Uterus (tissue), 4 donors: Measurements from ENCODE around the gene TOLLIP. TPM values are rescaled to one million over a fixed set of nuclear protein-coding genes. Genes with fewer than 3 reads are reported as not detected.

Experiments
- DNase-seq, 2 donors: peaks; one replicate each; pipeline ENCODE4 v3.0.0-alpha.2; 2019 to 2020
- H3K27ac ChIP-seq, 2 donors: fragments of 200-600 bp; sonication (generic); 1 replicate in 1 of 2; 2 replicates in 1 of 2; pipeline ENCODE4 v1.5.1; 2016 to 2018
- H3K27me3 ChIP-seq, 2 donors: fragments of 200-600 bp; sonication (generic); one replicate each; pipeline ENCODE4 v1.5.1; 2018 to 2019; ENCODE audit warnings: control low read depth in 1 of 2
- H3K36me3 ChIP-seq, 2 donors: fragments of 200-600 bp; sonication (generic); one replicate each; pipeline ENCODE4 v1.5.1; 2019; ENCODE audit warnings: control low read depth in 1 of 2
- H3K4me1 ChIP-seq, 2 donors: fragments of 200-600 bp; sonication (generic); one replicate each; pipeline ENCODE4 v1.5.1; 2018 to 2019; ENCODE audit warnings: control low read depth in 1 of 2
- H3K4me3 ChIP-seq, 2 donors: fragments of 200-600 bp; sonication (generic); 1 replicate in 1 of 2; 2 replicates in 1 of 2; pipeline ENCODE4 v1.5.1; 2018 to 2019; ENCODE audit warnings: mild to moderate bottlenecking in 1 of 2
- H3K9me3 ChIP-seq, 2 donors: fragments of 200-600 bp; sonication (generic); one replicate each; pipeline ENCODE4 v1.5.1; 2019; ENCODE audit warnings: control low read depth in 1 of 2
- POLR2A ChIP-seq, 2 donors: fragments of 450-650 bp; IDR thresholded peaks; one replicate each; pipeline ENCODE4 v1.6.1; 2016; ENCODE audit warnings: antibody characterized with exemption in 2 of 2, mild to moderate bottlenecking in 1 of 2, moderate library complexity in 1 of 2
- intact Hi-C: fragments of 100-400 bp; cut with DNase I; formaldehyde crosslinking; loops from one replicate; pipeline ENCODE4 v1.15.1; 2023; ENCODE audit warnings: low total_unique reads
- microRNA-seq: library from miRNA; unstranded; fragments of <30 nt; microRNA quantifications from one replicate; pipeline ENCODE4, GENCODE V29; 2016; ENCODE audit warnings: borderline microRNAs expressed, borderline replicate concordance
- small RNA-seq: library from RNA; depleted of rRNA; stranded (forward); fragments of <200 nt; gene quantifications from one replicate; pipeline ENCODE3, GENCODE V24; 2016
- total RNA-seq, 4 donors: library from RNA; depleted of rRNA in 3 of 4; stranded (reverse); fragments of >200 nt in 3 of 4; gene quantifications; one replicate each; pipeline versions ENCODE4 v1.1.0 to v1.2.4, GENCODE V29; 2014 to 2023
- TF ChIP-seq, protein P1 (sequence below), 4 experiments: fragments of 200-600 bp in 2 of 4; fragments of 450-650 bp in 2 of 4; sonication (generic) in 2 of 4; IDR thresholded peaks; one replicate each; pipeline ENCODE4 v1.5.1; 2016 to 2019; ENCODE audit warnings: antibody characterized with exemption in 4 of 4, mild to moderate bottlenecking in 2 of 4, moderate library complexity in 1 of 4
- donor health status: DM: yes; HTN: yes; CAD: no.

The TOLLIP gene
- total RNA-seq, 4 donors from 2014 or later = 5.9 to 86.8 (median 36.2) TPM

DNA sequence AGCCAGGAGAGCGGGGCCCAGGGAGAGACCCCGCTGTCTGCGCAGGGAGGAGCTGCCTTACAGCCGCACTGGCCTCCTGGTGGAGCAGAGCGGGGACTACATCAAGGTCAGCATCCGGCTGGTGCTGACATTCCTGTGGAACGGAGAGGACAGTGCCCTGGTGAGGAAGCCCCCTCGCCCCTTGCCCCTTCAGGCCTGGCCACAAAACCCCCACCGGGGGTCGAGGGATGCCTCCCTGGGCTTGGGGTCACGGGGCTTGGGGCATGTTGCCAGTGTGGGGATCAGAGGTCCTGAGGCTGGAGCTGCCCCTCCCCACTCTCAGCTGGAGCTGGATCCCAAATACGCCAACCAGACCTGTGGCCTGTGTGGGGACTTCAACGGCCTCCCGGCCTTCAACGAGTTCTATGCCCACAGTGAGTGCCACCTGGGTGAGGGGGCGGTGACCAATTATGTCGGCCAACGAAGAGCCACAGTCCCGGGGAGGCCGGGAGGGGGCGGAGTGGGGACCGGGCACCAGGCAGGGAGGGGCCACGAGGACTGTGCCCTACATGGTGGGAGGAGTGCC lies 82.4 kb downstream of the TOLLIP start:
- H3K27me3 ChIP-seq = peaks cover 0 to 5% of the 10 kb centered on the region in 2 donors
- intact Hi-C loops = no loop called here
- no peak overlapping the region for H3K4me3 ChIP-seq
- H3K4me1 ChIP-seq = no peaks in the 10 kb centered on the region
- no peak overlapping the region for H3K27ac ChIP-seq
- H3K36me3 ChIP-seq = no peaks in the 10 kb centered on the region
- no peak for TF ChIP-seq POLR2A (IDR thresholded peaks at IDR 0.05)
- TF ChIP-seq, protein P1, sequence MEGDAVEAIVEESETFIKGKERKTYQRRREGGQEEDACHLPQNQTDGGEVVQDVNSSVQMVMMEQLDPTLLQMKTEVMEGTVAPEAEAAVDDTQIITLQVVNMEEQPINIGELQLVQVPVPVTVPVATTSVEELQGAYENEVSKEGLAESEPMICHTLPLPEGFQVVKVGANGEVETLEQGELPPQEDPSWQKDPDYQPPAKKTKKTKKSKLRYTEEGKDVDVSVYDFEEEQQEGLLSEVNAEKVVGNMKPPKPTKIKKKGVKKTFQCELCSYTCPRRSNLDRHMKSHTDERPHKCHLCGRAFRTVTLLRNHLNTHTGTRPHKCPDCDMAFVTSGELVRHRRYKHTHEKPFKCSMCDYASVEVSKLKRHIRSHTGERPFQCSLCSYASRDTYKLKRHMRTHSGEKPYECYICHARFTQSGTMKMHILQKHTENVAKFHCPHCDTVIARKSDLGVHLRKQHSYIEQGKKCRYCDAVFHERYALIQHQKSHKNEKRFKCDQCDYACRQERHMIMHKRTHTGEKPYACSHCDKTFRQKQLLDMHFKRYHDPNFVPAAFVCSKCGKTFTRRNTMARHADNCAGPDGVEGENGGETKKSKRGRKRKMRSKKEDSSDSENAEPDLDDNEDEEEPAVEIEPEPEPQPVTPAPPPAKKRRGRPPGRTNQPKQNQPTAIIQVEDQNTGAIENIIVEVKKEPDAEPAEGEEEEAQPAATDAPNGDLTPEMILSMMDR (IDR thresholded peaks at IDR 0.05) = no peak
- no peak for DNase-seq
- H3K9me3 ChIP-seq = no peaks in the 10 kb centered on the region

DNA sequence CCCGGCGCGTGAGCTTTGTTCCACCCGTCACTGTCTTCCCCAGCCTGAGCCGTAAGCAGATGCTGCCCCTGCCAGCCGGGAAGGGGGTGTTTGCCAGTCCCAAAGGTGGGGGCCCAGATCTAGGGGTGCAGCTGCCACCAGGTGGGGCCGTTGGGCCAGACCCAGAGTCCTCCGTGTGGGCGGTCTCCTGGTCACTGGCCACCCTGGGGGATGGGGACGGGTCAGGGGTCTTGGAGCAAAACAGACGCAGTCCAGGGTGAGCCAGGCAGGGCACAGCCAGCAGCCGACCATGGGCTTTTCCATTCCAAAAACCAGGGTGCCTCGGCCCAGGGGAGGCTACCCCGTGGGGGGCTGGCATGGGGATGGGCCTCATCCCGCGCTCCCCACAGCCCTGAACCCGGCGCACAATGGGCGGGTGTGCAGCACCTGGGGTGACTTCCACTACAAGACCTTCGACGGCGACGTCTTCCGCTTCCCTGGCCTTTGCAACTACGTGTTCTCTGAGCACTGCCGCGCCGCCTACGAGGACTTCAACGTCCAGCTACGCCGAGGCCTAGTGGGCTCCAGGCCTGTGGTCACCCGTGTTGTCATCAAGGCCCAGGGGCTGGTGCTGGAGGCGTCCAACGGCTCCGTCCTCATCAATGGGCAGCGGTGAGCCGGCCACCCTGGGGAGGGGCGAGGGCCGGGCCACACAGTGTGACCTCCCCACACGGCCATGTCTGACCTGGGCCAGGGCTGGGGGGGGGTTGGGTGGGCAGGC lies 83.0 kb downstream of the TOLLIP start:
- Histone ChIP-seq H3K27me3 (peaks cover 0 to 5% of the 10 kb centered on the region in 2 donors), H3K36me3 (no peaks in the 10 kb centered on the region), H3K4me1 (no peaks in the 10 kb centered on the region), H3K4me3 (no peak overlapping the region), H3K9me3 (no peaks in the 10 kb centered on the region), H3K27ac (no peak overlapping the region)
- no peak for DNase-seq
- TF ChIP-seq POLR2A (IDR thresholded peaks at IDR 0.05) = no peak
- TF ChIP-seq, protein P1 (IDR thresholded peaks at IDR 0.05) = no peak
- intact Hi-C loops = no loop called here

DNA sequence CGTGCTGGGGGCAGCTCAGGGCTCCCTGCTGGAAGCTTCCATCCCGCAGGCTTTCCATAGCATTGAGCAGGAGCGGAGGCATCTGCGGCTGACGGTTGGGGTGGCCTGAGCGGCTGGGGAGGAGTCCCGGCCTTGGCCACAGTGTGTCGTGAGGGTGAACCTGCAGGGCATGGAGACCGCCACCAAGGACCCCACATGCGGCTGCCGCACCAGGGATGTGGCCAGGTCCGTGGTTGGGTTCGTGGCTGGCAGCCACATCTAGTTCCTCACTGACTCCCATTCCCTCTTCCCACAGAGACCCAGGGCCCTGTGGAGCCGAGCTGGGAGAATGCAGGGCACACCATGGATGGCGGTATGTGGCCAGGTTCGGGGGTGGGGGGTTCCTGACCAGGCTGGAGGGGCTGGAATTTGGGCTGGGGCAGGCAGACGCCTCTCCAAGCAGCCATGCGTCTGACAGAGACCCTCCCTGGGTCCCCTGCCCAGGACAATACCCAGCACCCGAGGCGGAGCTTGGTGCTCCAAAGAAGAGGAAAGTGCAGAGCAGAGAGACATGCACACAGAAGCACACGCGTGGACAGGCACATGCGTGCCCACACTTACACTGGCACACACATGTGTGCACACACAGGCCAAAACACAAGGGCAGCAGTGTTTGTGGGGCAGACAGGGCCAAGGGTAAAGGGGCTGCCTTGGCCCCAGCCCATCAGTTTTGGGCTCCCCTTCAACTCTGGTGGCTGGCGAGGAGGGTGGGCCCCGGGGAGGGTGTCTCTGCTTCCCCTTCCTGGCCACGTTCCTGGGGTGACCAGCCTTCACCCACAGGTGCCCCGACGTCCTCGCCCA lies 83.8 kb downstream of the TOLLIP start:
- Histone ChIP-seq H3K27ac (no peak overlapping the region), H3K4me1 (no peaks in the 10 kb centered on the region), H3K9me3 (no peaks in the 10 kb centered on the region), H3K27me3 (peaks cover 0 to 5% of the 10 kb centered on the region in 2 donors), H3K36me3 (no peaks in the 10 kb centered on the region), H3K4me3 (no peak overlapping the region)
- no peak for DNase-seq
- intact Hi-C loops = no loop called here
- TF ChIP-seq, protein P1 (IDR thresholded peaks at IDR 0.05) = no peak
- TF ChIP-seq POLR2A (IDR thresholded peaks at IDR 0.05) = no peak

DNA sequence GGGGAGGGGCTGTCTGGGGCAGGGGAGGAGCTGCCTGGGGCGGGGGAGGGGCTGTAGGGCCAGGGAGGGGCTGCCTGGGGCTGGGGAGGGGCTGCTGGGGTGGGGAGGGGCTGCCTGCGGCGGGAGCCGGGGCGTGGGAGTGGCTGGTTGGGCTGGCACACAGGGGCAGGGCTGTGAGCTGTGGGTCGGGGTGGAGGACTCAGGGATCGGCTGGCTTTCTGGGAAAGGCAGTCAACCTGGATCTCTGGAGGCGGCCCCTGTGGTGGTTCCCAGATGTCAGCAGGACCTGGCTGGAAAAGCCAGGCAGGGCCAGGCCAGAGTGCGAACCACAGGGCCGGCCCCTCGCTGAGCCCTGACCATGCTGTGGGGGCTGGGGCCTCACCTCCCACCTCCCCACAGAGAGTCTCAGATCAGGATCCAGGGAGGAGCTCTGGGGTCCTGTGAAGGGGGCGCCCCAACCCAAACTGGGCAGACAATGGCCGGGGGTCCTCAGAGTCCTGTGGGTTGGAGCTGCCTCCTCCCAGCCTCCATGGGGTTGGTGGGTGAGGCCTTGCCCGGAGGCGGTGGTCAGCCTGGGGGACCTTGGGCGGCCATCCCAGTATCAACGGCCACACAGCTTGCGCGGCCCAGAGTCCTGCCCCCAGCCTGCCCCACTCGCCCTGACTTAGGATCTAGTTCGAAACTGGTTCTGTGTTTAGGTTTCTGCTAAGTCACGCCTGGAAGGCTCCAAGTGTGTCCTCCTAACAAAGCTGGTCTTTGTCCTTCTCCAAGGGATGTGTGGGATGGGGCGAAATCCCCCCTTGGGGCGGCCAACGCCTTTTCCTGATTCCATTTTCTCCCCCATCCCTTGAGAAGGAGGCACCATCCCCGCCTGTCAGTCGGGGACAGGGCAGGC lies 84.7 kb downstream of the TOLLIP start:
- no peaks in the 10 kb centered on the region for H3K36me3 ChIP-seq
- H3K9me3 ChIP-seq = no peaks in the 10 kb centered on the region
- intact Hi-C loops = no loop called here
- DNase-seq = no peak
- no peak overlapping the region for H3K27ac ChIP-seq
- no peaks in the 10 kb centered on the region for H3K4me1 ChIP-seq
- no peaks in the 10 kb centered on the region for H3K27me3 ChIP-seq
- TF ChIP-seq POLR2A (IDR thresholded peaks at IDR 0.05) = no peak
- TF ChIP-seq, protein P1 (IDR thresholded peaks at IDR 0.05) = no peak
- no peak overlapping the region for H3K4me3 ChIP-seq

Small RNAs within 50 kb of the gene (microRNA-seq; reads per million reads assigned to microRNA genes)
- gene MIR6744 = not detected

Small RNAs within 50 kb of the gene (small RNA-seq; reads per million reads assigned to genes)
- not detected for gene MIR6744

Other genes starting within 250 kb of the TOLLIP start
- 1 to 10 TPM in 1 of 4 donors, under 1 TPM in 2, not detected in 1; 0.06 to 1.8 (median 0.26) TPM for gene MUC2, start 234.8 kb downstream of the TOLLIP start, total RNA-seq
- gene MUC5AC, start 151.7 kb downstream of the TOLLIP start, total RNA-seq = under 1 TPM in 1 of 4 donors, not detected in 3; under 0.01 TPM
- gene MUC5B, start 86.6 kb downstream of the TOLLIP start, total RNA-seq = 1 to 10 TPM in 2 of 4 donors, under 1 TPM in 2; under 0.01 to 3.8 (median 0.71) TPM
- gene BRSK2, start 80.3 kb upstream of the TOLLIP start, total RNA-seq = 1 to 10 TPM in 2 of 4 donors, not detected in 2; 1.5 to 2.2 TPM
- gene MOB2, start 177.1 kb upstream of the TOLLIP start, total RNA-seq = 10 to 100 TPM; 17.1 to 72.6 (median 23.6) TPM